ENCODE results near the gene OR2H1.

The OR2H1 gene

GRCh38 chr6:29510746-29511300, 53.9 kb downstream of the OR2H1 start:
- DNase-seq (ENCODE audit: low read depth in 2 of 2), result no peak

All from stimulated activated CD8-positive, alpha-beta memory T cell treated with anti-CD3 and anti-CD28 coated beads, Interleukin-7, amount 100 ng/mL, for 1 hour (primary cell).